Mammary epithelial cell (primary cell): Measurements from ENCODE around the gene SLC17A9.

ENCODE experiments used
- EZH2 ChIP-seq: IDR thresholded peaks from 2 replicates; pipeline ENCODE4 v1.6.1; 2012; ENCODE audit warnings: low read length, inconsistent platforms, borderline replicate concordance
- TF ChIP-seq, protein P1 (sequence below), 2 donors: IDR thresholded peaks in 1 of 2; conservative IDR thresholded peaks in 1 of 2; 2 replicates each; pipeline ENCODE4 v1.5.1; 2011 to 2012; ENCODE audit warnings: inconsistent platforms in 2 of 2, low read length in 2 of 2, mild to moderate bottlenecking in 2 of 2, control low read depth in 1 of 2, low read depth in 1 of 2; ENCODE audit not compliant: insufficient read depth in 1 of 2; ENCODE audit errors: extremely low read depth in 1 of 2

DNA sequence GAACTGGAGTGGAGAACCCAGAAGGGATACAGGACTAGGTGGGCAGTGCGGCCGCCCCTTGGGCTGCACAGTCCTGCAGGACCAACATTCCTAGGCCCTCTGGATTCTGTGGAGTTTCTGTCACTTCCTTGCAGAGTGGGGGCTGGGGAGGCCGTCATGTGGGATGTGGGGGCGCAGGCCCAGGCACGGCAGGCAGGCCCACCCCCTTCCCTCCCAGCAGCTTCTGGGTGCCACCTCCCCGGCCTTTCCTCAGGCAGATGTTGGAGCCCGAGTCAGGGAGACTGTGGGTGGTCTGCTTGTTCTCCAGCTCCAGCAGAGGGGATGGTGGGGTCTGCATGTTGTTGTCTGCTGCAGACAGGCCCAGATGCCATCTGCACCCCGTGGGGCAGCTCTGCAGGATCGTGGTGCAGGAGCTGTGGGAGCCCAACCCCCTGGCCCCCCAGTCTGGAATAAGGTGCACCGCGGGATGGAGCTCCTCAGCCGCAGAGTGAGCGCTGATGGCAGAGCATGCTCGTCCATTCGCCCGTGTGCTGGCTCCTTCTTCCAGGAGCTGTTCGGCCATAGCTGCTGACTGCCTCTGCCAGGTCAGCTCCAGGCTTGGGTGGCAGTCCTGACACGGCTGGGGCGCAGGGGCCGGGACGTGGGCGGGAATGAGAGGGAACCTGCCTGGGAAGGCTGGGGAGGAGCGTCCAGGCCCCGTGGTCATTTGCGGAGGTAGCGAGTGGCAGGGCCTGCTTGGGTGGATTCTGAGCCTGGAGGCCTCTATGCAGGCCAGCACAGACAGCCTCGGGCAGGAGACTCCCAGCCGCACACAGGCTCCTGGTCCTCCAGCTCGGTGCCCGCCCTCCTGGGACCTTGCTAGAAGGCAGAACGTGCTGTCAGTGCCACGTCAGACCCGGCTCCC lies 18.1 kb downstream of the SLC17A9 start:
- TF ChIP-seq, protein P1, sequence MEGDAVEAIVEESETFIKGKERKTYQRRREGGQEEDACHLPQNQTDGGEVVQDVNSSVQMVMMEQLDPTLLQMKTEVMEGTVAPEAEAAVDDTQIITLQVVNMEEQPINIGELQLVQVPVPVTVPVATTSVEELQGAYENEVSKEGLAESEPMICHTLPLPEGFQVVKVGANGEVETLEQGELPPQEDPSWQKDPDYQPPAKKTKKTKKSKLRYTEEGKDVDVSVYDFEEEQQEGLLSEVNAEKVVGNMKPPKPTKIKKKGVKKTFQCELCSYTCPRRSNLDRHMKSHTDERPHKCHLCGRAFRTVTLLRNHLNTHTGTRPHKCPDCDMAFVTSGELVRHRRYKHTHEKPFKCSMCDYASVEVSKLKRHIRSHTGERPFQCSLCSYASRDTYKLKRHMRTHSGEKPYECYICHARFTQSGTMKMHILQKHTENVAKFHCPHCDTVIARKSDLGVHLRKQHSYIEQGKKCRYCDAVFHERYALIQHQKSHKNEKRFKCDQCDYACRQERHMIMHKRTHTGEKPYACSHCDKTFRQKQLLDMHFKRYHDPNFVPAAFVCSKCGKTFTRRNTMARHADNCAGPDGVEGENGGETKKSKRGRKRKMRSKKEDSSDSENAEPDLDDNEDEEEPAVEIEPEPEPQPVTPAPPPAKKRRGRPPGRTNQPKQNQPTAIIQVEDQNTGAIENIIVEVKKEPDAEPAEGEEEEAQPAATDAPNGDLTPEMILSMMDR (conservative IDR thresholded peaks at IDR 0.05 in 1 of 2, IDR thresholded peaks at IDR 0.05 in 1 of 2; ENCODE audit: extremely low read depth in 1 of 2, insufficient read depth in 1 of 2, low read depth in 1 of 2, low read length in 2 of 2) = no peak
- no peak for TF ChIP-seq EZH2
